Ecto neural progenitor cell (in vitro differentiated cells): Measurements from ENCODE around the gene SAMD4B.
"Not testable (repeated sequence)": the region's sequence is repeated elsewhere in the genome, so short reads cannot be mapped to it uniquely, and the experiment has no call there.

Experiments used
- DNase-seq: peaks from one replicate; pipeline ENCODE4 v3.0.0-alpha.2; 2018; ENCODE audit warnings: low spot score

Gene SAMD4B

GRCh38 chr19:39310558-39311311 is 31.5 kb upstream of the SAMD4B start:
- DNase-seq, result no peak

DNA sequence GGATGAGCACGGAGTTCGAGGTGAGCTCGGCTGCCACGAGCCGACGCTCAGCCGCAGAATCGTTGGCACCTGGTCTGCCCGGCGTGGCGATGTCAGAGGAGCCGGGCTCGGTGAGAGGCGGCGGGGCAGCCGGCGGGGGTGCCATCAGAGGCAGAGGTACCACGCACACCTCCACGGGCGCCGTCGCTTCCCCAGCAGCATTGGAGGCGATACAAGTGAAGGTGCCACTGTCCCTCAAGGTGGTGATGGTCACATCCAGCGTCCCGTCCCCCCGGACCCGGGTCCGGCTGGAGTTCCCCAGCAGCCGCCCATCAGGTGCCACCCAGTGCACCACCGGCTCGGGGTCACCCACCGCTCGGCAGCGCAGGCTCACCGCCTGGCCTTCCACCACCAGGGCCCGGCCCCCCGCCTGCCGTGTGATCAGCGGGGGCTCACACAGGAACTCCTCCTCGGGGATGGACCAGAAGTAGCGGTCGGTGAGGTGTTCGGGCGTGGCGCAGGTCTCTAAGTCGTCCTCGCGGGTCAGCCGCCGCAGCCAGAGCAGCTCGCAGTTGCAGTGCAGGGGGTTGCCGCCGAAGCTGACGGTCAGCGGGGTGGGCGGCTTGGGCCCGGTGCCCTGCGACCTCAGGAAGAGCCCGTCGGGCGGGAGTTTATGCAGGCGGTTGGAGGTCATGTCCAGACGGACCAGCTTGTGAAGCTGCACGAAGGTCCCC is 28.0 kb upstream of the SAMD4B start:
- no peak for DNase-seq

- no peak for DNase-seq
These were observed 26.3 kb upstream of the SAMD4B start for GRCh38 chr19:39315933-39316332.

DNA sequence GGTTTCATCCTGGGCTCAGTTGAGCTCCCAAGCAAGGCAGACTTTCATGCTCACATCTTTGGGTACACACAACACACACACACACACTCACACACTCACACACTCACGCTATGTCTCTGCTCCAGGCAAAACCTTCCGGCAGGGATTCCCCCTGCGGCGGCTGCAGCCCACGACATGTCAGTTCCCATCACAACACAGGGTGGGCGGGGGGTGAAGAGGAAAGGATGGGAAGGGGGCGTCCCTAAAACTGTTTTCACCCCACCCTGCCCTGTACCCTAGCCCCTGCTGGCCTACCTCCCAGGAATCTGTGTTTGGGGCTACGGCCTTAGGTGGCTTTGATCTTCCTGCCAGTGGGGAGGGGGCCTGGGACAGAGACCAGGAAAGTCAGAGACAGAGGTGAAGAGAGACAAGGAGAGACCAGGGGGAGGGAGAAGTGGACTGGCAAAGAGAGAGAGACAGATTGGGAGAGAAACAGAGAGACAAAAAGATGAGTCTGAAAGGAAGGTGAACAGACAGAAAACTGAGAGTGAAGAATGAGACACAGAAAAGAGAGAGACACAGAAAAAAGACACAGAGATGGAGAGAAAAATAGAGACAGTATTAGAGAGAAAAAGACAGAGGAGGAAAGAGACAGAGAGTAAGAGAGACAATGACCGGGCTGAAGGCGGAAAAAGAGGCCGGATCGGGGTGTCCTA is 25.4 kb upstream of the SAMD4B start:
- no peak for DNase-seq

DNA sequence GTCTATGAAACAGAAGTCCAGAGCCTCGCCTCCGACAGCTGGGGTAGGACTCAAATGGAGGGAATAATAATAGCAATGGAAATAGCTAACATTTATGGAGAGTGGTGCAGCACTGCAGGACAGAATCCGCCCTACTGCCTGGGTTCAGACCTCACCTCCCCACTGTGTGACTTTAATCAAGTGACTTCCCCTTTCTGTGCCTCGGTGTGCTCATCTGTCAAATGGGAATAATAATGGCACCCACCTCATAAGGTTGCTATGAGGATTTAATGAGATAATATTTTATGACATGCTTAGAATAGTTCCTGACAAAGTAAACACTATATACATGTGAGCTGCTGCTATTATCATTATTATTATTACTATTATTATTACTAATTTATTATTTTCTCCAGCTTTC is 24.7 kb upstream of the SAMD4B start:
- no peak for DNase-seq

DNA sequence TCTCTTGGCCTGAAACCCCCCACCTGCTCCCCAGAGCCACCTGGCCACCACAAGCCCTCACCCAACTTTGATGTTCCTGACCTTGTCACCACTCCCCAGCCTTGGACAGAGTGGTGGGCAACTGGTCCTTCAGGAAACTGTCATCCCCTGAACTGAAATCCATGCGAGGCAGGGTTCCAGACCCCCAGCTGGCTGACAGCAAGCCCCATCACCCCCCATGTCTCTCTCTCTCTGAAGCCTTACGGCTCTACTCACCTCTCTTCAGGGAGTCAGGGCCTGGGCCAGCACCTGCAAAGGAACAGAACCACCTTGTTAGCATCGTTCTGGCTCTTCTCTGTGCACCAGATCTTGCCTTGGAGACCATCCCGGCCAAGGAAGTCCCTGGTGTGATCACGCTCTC is 24.1 kb upstream of the SAMD4B start:
- no peak for DNase-seq

DNA sequence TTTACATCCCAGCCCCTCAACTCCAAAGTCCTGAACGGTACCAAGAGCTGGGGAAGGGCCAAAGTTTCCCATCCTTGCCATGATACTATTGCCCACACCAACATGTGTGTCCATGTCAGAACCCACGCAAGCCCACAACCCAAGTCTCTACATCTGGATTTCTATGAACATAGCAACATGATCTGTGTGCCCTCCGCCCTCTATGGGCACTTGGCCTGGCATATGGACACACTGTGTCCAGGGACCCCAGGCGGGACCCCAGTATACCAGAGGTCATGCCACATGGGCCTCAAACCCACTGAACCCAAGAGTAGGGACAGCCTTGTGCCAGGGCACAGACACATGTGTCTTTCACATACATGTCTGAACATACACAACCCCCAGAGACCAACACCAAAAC is 23.5 kb upstream of the SAMD4B start:
- DNase-seq, result no peak

DNA sequence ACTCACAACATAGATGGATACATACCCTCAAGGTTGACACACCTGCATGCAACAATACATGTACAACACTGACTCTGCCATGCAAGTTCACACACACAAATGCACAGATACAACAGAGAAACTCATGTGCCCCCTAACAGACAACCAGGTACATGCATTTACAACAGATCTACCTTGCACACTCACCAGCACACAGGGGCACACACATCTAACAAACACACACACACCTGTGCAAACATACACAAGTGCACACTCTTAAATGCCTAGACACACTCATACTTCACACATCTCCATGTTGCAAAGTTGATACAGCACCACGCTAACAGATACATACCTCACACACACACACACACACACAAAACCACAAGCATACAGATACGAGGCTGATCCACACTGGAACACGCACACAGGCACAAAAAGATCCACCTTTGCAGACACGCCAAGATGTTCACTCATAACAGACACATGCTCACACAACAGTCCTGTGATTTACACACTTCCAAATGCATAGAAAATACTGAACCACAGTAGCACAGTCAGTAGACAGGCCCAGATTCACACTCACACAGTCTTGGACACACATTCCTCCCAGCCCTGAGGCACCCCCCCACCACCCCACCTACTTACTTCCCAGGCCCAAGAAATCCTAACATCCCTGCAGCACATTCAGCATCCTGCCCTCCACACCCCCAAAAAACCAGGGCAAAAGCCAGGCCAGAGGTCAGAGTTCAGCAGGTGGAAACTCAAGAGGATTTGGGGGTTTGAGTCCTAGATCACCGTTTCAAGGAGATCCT is 22.9 kb upstream of the SAMD4B start:
- DNase-seq, result no peak

- DNase-seq, result no peak
These were observed 22.4 kb upstream of the SAMD4B start for GRCh38 chr19:39319892-39320248.

DNA sequence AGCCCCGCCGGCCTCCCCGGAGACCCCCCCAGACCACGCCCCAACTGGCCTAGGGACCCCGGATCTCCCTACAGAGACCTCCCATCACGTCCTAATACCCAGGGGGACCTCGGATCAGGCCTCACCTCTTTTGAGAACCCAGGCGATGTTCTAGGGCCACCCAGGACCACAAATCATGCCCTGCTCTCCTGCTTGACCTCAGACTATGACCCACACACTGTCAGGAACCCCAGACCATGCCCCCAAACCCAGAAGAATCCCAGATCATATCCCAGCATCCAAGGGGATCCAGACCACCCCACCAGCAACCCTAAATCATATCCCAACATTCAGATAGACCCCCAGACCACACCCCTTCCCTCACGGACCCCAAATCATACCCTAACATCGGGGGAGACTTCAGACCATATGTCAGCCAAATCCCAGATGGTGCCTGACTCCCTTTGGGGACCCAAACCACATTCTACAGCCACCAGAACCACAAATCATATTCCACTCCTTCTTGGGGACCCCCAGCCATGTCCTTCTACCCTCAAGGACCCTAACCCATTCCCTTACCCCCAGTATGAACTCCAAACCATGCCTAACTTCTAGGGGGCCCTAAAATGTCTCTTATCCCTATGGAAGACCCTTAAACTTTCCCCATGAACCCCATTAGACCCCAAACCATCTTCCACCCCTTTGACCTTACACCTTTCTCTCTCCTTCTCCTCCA is 20.9 kb upstream of the SAMD4B start:
- no peak for DNase-seq

DNA sequence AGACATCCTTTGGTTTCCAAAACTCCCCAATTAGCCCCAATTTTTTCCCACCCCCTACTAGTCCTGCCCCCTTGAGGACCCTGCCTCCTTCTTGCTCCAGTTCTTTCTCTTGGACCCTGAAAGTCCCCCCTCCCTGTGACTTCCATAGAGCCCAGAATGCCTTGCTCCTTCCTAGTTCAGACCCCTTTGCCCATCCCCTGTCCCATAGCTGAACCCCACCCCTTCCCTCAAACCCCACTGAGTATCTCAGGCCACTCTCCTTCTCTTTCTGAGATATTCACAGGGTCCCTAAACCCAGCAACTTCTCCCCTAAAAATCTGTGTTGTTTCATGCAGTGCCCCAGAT is 20.4 kb upstream of the SAMD4B start:
- no peak for DNase-seq

DNA sequence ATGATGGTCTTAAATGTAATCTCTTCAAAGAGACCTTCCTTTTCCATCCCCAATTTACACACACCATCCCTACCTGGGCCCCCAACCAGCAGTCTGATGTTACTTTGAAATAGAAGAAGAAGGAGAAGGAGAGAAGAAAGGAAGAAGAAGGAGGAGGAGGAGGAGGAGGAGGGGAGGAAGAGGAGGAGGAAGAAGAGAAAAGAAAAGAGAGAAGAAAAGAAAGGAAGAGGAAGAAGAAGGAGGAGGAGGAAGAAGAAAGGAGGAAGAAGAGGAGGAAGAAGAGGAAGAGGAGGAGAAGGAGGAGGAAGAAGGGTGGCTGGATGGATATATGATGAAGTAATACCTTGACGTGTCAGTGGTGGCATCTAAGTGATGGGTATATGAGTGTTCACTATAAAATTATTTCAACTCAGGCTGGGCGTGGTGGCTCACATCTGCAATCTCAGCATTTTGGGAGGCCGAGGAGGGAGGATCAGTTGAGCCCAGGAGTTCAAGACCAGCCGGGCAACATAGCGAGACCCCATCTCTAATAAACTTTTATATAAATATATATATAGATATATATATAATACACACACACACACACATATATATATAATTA is 17.9 kb upstream of the SAMD4B start:
- DNase-seq, result no peak

GRCh38 chr19:39325778-39326665 is 16.2 kb upstream of the SAMD4B start:
- DNase-seq, result peak; percentile 51

- no peak for DNase-seq
These were observed 14.7 kb upstream of the SAMD4B start for GRCh38 chr19:39327363-39328045.

- DNase-seq, result peak; percentile 91
These were observed 14.0 kb upstream of the SAMD4B start for GRCh38 chr19:39328046-39328705.

DNA sequence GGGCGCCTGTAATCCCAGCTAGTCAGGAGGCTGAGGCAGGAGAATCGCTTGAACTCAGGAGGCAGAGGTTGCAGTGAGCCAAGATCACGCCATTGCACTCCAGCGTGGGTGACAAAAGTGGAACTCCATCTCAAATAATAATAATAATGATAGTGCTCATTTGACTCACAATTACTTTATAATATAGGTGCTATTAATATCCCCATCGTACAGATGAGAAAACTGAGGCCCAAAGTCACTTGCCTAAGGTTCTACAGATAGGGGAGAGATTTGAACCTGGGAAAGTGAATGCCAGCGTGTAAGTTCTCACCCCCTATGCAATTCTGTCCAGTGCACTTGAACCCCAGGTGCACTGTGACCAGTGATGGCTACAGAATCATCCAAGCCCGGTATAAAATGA is 12.3 kb upstream of the SAMD4B start:
- no peak for DNase-seq

GRCh38 chr19:39332293-39332692 is 9.9 kb upstream of the SAMD4B start:
- no peak for DNase-seq

GRCh38 chr19:39332738-39333137 is 9.5 kb upstream of the SAMD4B start:
- not testable (repeated sequence) for DNase-seq

DNA sequence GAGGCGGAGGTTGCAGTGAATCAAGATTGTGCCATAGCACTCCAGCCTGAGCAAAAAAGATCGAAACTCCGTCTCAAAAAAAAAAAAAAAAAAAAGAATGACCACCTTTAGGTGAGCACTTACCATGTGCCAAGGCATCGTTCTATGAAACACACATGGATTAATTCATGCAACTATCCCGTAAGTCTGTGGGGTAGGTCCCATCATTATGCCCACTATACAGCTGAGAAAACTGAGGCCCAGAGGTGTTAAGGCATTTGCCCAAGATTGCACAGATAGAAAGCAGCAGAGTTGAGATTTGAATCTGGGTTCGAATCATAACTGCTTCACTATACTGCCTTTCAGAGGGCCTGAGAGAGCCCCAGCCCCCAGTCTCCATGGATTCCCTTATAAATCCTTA is 8.7 kb upstream of the SAMD4B start:
- no peak for DNase-seq
